ENCODE results near the gene MAD1L1.
"Not testable (repeated sequence)": the region's sequence is repeated elsewhere in the genome, so short reads cannot be mapped to it uniquely, and the experiment has no call there.

The MAD1L1 gene

GRCh38 chr7:1851721-1852516 lies 380.8 kb downstream of the MAD1L1 start:
- no peak for DNase-seq (ENCODE audit: low spot score)

- no peak for DNase-seq (ENCODE audit: low spot score)
Measured at GRCh38 chr7:1850976-1851571, 381.7 kb downstream of the MAD1L1 start.

- DNase-seq (ENCODE audit: low spot score): no peak
Measured at GRCh38 chr7:1850111-1850975, 382.4 kb downstream of the MAD1L1 start.

- DNase-seq (ENCODE audit: low spot score): no peak
Measured at GRCh38 chr7:1849351-1850041, 383.2 kb downstream of the MAD1L1 start.

- DNase-seq (ENCODE audit: low spot score): no peak
Measured at GRCh38 chr7:1848911-1849311, 383.8 kb downstream of the MAD1L1 start.

- no peak for DNase-seq (ENCODE audit: low spot score)
Measured at GRCh38 chr7:1848013-1848640, 384.6 kb downstream of the MAD1L1 start.

- DNase-seq (ENCODE audit: low spot score): no peak
Measured at GRCh38 chr7:1847260-1848001, 385.3 kb downstream of the MAD1L1 start.

- peak; percentile 61 for DNase-seq (ENCODE audit: low spot score)
Measured at GRCh38 chr7:1846331-1847065, 386.2 kb downstream of the MAD1L1 start.

GRCh38 chr7:1845536-1846311 lies 387.0 kb downstream of the MAD1L1 start:
- peak; percentile 49 for DNase-seq (ENCODE audit: low spot score)

- DNase-seq (ENCODE audit: low spot score): no peak
Measured at GRCh38 chr7:1844951-1845390, 387.8 kb downstream of the MAD1L1 start.

- peak; percentile 58 for DNase-seq (ENCODE audit: low spot score)
Measured at GRCh38 chr7:1844336-1844950, 388.3 kb downstream of the MAD1L1 start.

- DNase-seq (ENCODE audit: low spot score): no peak
Measured at GRCh38 chr7:1843921-1844335, 388.8 kb downstream of the MAD1L1 start.

- DNase-seq (ENCODE audit: low spot score): peak; percentile 62
Measured at GRCh38 chr7:1843271-1843861, 389.4 kb downstream of the MAD1L1 start.

GRCh38 chr7:1842321-1843221 lies 390.2 kb downstream of the MAD1L1 start:
- DNase-seq (ENCODE audit: low spot score): peak; percentile 79

- DNase-seq (ENCODE audit: low spot score): peak; percentile 61
Measured at GRCh38 chr7:1841286-1842021, 391.3 kb downstream of the MAD1L1 start.

- DNase-seq (ENCODE audit: low spot score): not testable (repeated sequence)
Measured at GRCh38 chr7:1840744-1841143, 392.0 kb downstream of the MAD1L1 start.

GRCh38 chr7:1839701-1840100 lies 393.0 kb downstream of the MAD1L1 start:
- DNase-seq (ENCODE audit: low spot score): no peak

All from left forelimb (tissue), 1 donor.